GM21786 (cell line): ENCODE measurements around the gene PRKCB.

Experiments
- ATAC-seq: cut with Tn5 transposase; IDR thresholded peaks from one replicate; pipeline ENCODE4 v1.9.1; 2021; ENCODE audit not compliant: unreplicated experiment

Gene PRKCB

GRCh38 chr16:23962001-23962400 lies 126.2 kb downstream of the PRKCB start:
- no peak for ATAC-seq

- ATAC-seq = no peak
These were observed 128.4 kb downstream of the PRKCB start for GRCh38 chr16:23964136-23964535.

- no peak for ATAC-seq
These were observed 129.5 kb downstream of the PRKCB start for GRCh38 chr16:23965137-23965733.

- no peak for ATAC-seq
These were observed 131.0 kb downstream of the PRKCB start for GRCh38 chr16:23966597-23967394.

GRCh38 chr16:23967775-23968174 lies 132.0 kb downstream of the PRKCB start:
- ATAC-seq = no peak

- ATAC-seq = no peak
These were observed 132.4 kb downstream of the PRKCB start for GRCh38 chr16:23968176-23968575.

GRCh38 chr16:23969468-23970297 lies 133.9 kb downstream of the PRKCB start:
- no peak for ATAC-seq

- ATAC-seq = no peak
These were observed 138.4 kb downstream of the PRKCB start for GRCh38 chr16:23974223-23974622.

- ATAC-seq = no peak
These were observed 139.5 kb downstream of the PRKCB start for GRCh38 chr16:23975293-23975692.

- no peak for ATAC-seq
These were observed 140.3 kb downstream of the PRKCB start for GRCh38 chr16:23976091-23976490.

GRCh38 chr16:23976524-23976923 lies 140.7 kb downstream of the PRKCB start:
- ATAC-seq = no peak

- ATAC-seq = no peak
These were observed 143.7 kb downstream of the PRKCB start for GRCh38 chr16:23979441-23979840.

- ATAC-seq = no peak
These were observed 144.2 kb downstream of the PRKCB start for GRCh38 chr16:23979982-23980381.

- no peak for ATAC-seq
These were observed 145.9 kb downstream of the PRKCB start for GRCh38 chr16:23981429-23982399.

GRCh38 chr16:23986455-23986854 lies 150.7 kb downstream of the PRKCB start:
- no peak for ATAC-seq

- peak; percentile 98 for ATAC-seq
These were observed 151.7 kb downstream of the PRKCB start for GRCh38 chr16:23987443-23987842.

GRCh38 chr16:23990507-23990906 lies 154.7 kb downstream of the PRKCB start:
- ATAC-seq = no peak

GRCh38 chr16:23991066-23991465 lies 155.3 kb downstream of the PRKCB start:
- no peak for ATAC-seq

GRCh38 chr16:23994615-23995014 lies 158.8 kb downstream of the PRKCB start:
- ATAC-seq = no peak

GRCh38 chr16:23996258-23996955 lies 160.6 kb downstream of the PRKCB start:
- no peak for ATAC-seq
